ENCODE data around the gene BBS7.

GRCh38 chr4:121777625-121778024 is 92.6 kb downstream of the BBS7 start:
- TF ChIP-seq GABPA (IDR thresholded peaks at IDR 0.05; ENCODE audit: low read depth), result no peak
- no peak for TF ChIP-seq GATA2 (CRISPR knock-in tag; IDR thresholded peaks at IDR 0.05)
- no peak for TF ChIP-seq SMC3 (IDR thresholded peaks at IDR 0.05; ENCODE audit: low read depth, low read length)
- no peak for TF ChIP-seq CTCF (IDR thresholded peaks at IDR 0.05)
- no peak for TF ChIP-seq REST (IDR thresholded peaks at IDR 0.05; ENCODE audit: low read depth, low read length)
- no peak for TF ChIP-seq TCF12 (IDR thresholded peaks at IDR 0.05)

All from SK-N-SH (cell line).